A549 (cell line): ENCODE data around the gene TMEM40. TPM values are rescaled to one million over a fixed set of nuclear protein-coding genes. Genes with fewer than 3 reads are reported as not detected.

Experiments used
- ATAC-seq, 2 experiments: fragments of 200-7000 bp in 1 of 2; fragments of >200 bp in 1 of 2; cut with Nextera tagmentation in 1 of 2; cut with Tn5 transposase in 1 of 2; 3 replicates each; pipeline versions ENCODE4 v1.8.0 to v1.9.1; 2018 to 2020; ENCODE audit warnings: mild to moderate bottlenecking in 1 of 2, moderate library complexity in 1 of 2
- CTCF ChIA-PET: fragments of 300-600 bp; sonication (Branson Sonifier 250); formaldehyde crosslinking; extraction: SDS; loops from one replicate; lab custom pipeline; 2021; ENCODE audit warnings: antibody characterized with exemption, inconsistent platforms; lab: Yijun Ruan, JAX
- POLR2A ChIA-PET: fragments of 350-600 bp; formaldehyde crosslinking; extraction: SDS; loops from one replicate; lab custom pipeline; 2021; ENCODE audit warnings: antibody characterized with exemption, inconsistent platforms; lab: Yijun Ruan, JAX
- DNase-seq, 2 experiments: peaks; one replicate each; pipeline versions ENCODE4 v3.0.0 to v3.0.0-alpha.2; 2011 to 2016; ENCODE audit warnings: low read depth in 1 of 2, low spot score in 1 of 2
- FAIRE-seq: peaks from 2 replicates; lab custom pipeline; 2011; peaks lifted over from hg19 to GRCh38; lab: Jason Lieb, UNC
- H3K27ac ChIP-seq, 2 experiments: fragments of >200 bp; sonication (Bioruptor Twin); formaldehyde crosslinking; 3 replicates each; pipeline ENCODE4 v1.5.1; 2016 to 2017
- H3K4me1 ChIP-seq: fragments of >200 bp; sonication (Bioruptor Twin); formaldehyde crosslinking; 3 replicates; pipeline ENCODE4 v1.6.1; 2016
- H3K4me2 ChIP-seq: fragments of >200 bp; sonication (Bioruptor Twin); formaldehyde crosslinking; 3 replicates; pipeline ENCODE4 v1.6.1; 2016
- H3K4me3 ChIP-seq: fragments of >200 bp; sonication (Bioruptor Twin); formaldehyde crosslinking; 3 replicates; pipeline ENCODE4 v1.5.1; 2016
- H3K9me3 ChIP-seq: fragments of >200 bp; sonication (Bioruptor Twin); formaldehyde crosslinking; 3 replicates; pipeline ENCODE4 v1.6.1; 2016
- CEBPB ChIP-seq, 2 experiments: fragments of >200 bp in 1 of 2; sonication (Bioruptor Twin) in 1 of 2; formaldehyde crosslinking in 1 of 2; IDR thresholded peaks; 2 replicates each; pipeline ENCODE4 v1.6.1; 2012 to 2016
- CHD4 ChIP-seq: fragments of 200-600 bp; sonication (generic); IDR thresholded peaks from 2 replicates; pipeline ENCODE4 v1.6.1; 2016; ENCODE audit warnings: antibody characterized with exemption, mild to moderate bottlenecking, borderline replicate concordance
- EHMT2 ChIP-seq: fragments of 200-600 bp; sonication (generic); IDR thresholded peaks from 2 replicates; pipeline ENCODE4 v1.6.1; 2016; ENCODE audit warnings: antibody characterized with exemption, low read depth, mild to moderate bottlenecking, moderate library complexity
- EP300 ChIP-seq, 2 experiments: fragments of >200 bp; sonication (Bioruptor Twin); formaldehyde crosslinking; IDR thresholded peaks; 2 replicates in 1 of 2; 3 replicates in 1 of 2; pipeline ENCODE4 v1.6.1; 2016 to 2017
- HEYL ChIP-seq: fragments of 250-450 bp; sonication (Bioruptor Pico); IDR thresholded peaks from 2 replicates; pipeline ENCODE4 v1.8.0; 2021; ENCODE audit warnings: mild to moderate bottlenecking, moderate library complexity
- HOXB5 ChIP-seq: fragments of 250-450 bp; sonication (Bioruptor Pico); IDR thresholded peaks from 2 replicates; pipeline ENCODE4 v1.5.0; 2020; ENCODE audit warnings: mild to moderate bottlenecking, moderate library complexity
- POLR2A ChIP-seq: IDR thresholded peaks from 2 replicates; pipeline ENCODE4 v1.6.1; 2012; ENCODE audit warnings: mild to moderate bottlenecking, low read length
- RAD21 ChIP-seq, 2 experiments: fragments of >200 bp in 1 of 2; sonication (Bioruptor Twin) in 1 of 2; formaldehyde crosslinking in 1 of 2; IDR thresholded peaks in 1 of 2; conservative IDR thresholded peaks in 1 of 2; 2 replicates in 1 of 2; 3 replicates in 1 of 2; pipeline ENCODE4 v1.6.1; 2012 to 2018; ENCODE audit warnings: inconsistent platforms in 1 of 2
- SMC3 ChIP-seq: fragments of >200 bp; sonication (Bioruptor Twin); formaldehyde crosslinking; IDR thresholded peaks from 3 replicates; pipeline ENCODE4 v1.6.1; 2018; ENCODE audit warnings: inconsistent platforms
- ZNF302 ChIP-seq: fragments of 250-450 bp; sonication (Bioruptor Pico); IDR thresholded peaks from 2 replicates; pipeline ENCODE4 v1.9.0; 2021; ENCODE audit warnings: inconsistent platforms, mild to moderate bottlenecking, moderate library complexity
- WGBS: methylation state at CpG from one replicate; pipeline ENCODE4 v1.1.6; 2017; ENCODE audit errors: missing lambda C conversion rate; 5-methylcytosine and 5-hydroxymethylcytosine counted together
- polyA plus RNA-seq, 4 experiments: library from polyadenylated mRNA; depleted of rRNA in 3 of 4; stranded (reverse); fragments of >200 nt; fragmentation: RNase III in 1 of 4; extraction: RNeasy Plus Mini Kit Qiagen cat#74134 plus additional on column Dnase treatment in 1 of 4; gene quantifications; 2 replicates in 3 of 4; 3 replicates in 1 of 4; pipeline ENCODE4 v1.2.3, GENCODE V29; 2011 to 2017
- TF ChIP-seq, protein P1 (sequence below): IDR thresholded peaks from 2 replicates; pipeline ENCODE4 v1.6.1; 2012; ENCODE audit warnings: low read depth, borderline replicate concordance
- TF ChIP-seq, protein P2 (sequence below): fragments of >200 bp; sonication (Bioruptor Twin); formaldehyde crosslinking; IDR thresholded peaks from 3 replicates; pipeline ENCODE4 v1.6.1; 2016
- TF ChIP-seq, protein P3 (sequence below): fragments of >200 bp; sonication (Bioruptor Twin); formaldehyde crosslinking; IDR thresholded peaks from 3 replicates; pipeline ENCODE4 v1.5.1; 2016
- TF ChIP-seq, protein P4 (sequence below): IDR thresholded peaks from 2 replicates; pipeline ENCODE4 v1.6.1; 2012

Gene TMEM40
- polyA plus RNA-seq, 2 of the 4 experiments (the other 2 are of a cell fraction): 0.13 to 0.18 TPM

DNA sequence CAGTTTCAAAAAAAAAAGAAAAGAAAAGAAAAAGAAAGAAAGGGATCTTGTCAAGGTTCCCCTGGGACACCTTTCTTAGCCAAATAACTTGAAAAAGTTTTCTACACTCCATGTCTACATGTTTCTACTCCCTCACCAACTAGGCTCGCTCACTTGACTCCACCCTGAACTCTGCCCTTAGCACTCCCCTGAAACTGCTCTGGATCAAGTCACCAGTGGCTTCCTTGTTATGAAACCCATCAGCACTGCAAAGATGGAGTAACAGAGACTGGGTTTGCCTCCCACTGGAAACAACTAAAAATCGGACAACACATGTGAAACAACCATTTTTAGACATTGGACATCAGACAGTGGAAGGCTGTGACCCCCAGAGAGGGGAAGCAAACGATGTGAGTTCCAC lies 36.8 kb downstream of the TMEM40 start:
- Histone ChIP-seq H3K9me3 (no peaks in the 10 kb centered on the region), H3K4me1 (0 out of 3 replicates have a peak, but pooled peaks cover 4% of the 10 kb centered on the region), H3K4me2 (no peak overlapping the region), H3K27ac (no peak overlapping the region), H3K4me3 (no peak overlapping the region)
- TF ChIP-seq CHD4 (no peak), HEYL (CRISPR knock-in tag) (no peak), POLR2A (no peak), HOXB5 (CRISPR knock-in tag) (no peak)
- TF ChIP-seq, protein P1, sequence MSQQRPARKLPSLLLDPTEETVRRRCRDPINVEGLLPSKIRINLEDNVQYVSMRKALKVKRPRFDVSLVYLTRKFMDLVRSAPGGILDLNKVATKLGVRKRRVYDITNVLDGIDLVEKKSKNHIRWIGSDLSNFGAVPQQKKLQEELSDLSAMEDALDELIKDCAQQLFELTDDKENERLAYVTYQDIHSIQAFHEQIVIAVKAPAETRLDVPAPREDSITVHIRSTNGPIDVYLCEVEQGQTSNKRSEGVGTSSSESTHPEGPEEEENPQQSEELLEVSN: no peak
- TF ChIP-seq, protein P2, sequence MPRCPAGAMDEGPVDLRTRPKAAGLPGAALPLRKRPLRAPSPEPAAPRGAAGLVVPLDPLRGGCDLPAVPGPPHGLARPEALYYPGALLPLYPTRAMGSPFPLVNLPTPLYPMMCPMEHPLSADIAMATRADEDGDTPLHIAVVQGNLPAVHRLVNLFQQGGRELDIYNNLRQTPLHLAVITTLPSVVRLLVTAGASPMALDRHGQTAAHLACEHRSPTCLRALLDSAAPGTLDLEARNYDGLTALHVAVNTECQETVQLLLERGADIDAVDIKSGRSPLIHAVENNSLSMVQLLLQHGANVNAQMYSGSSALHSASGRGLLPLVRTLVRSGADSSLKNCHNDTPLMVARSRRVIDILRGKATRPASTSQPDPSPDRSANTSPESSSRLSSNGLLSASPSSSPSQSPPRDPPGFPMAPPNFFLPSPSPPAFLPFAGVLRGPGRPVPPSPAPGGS: no peak
- TF ChIP-seq, protein P3, sequence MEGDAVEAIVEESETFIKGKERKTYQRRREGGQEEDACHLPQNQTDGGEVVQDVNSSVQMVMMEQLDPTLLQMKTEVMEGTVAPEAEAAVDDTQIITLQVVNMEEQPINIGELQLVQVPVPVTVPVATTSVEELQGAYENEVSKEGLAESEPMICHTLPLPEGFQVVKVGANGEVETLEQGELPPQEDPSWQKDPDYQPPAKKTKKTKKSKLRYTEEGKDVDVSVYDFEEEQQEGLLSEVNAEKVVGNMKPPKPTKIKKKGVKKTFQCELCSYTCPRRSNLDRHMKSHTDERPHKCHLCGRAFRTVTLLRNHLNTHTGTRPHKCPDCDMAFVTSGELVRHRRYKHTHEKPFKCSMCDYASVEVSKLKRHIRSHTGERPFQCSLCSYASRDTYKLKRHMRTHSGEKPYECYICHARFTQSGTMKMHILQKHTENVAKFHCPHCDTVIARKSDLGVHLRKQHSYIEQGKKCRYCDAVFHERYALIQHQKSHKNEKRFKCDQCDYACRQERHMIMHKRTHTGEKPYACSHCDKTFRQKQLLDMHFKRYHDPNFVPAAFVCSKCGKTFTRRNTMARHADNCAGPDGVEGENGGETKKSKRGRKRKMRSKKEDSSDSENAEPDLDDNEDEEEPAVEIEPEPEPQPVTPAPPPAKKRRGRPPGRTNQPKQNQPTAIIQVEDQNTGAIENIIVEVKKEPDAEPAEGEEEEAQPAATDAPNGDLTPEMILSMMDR: no peak
- CTCF ChIA-PET: interaction anchor here (0.7 to 5.2 kb wide), 4 partner anchors 15 to 117 kb away, joined by 3 to 44 read pairs (median 6); no protein-coding TSS in a partner anchor
- 57% methylated on average over 3 of the region's 3 CpGs for WGBS
- POLR2A ChIA-PET: no interaction called here
- no peak for DNase-seq
- no peak for ATAC-seq
- FAIRE-seq: no peak

DNA sequence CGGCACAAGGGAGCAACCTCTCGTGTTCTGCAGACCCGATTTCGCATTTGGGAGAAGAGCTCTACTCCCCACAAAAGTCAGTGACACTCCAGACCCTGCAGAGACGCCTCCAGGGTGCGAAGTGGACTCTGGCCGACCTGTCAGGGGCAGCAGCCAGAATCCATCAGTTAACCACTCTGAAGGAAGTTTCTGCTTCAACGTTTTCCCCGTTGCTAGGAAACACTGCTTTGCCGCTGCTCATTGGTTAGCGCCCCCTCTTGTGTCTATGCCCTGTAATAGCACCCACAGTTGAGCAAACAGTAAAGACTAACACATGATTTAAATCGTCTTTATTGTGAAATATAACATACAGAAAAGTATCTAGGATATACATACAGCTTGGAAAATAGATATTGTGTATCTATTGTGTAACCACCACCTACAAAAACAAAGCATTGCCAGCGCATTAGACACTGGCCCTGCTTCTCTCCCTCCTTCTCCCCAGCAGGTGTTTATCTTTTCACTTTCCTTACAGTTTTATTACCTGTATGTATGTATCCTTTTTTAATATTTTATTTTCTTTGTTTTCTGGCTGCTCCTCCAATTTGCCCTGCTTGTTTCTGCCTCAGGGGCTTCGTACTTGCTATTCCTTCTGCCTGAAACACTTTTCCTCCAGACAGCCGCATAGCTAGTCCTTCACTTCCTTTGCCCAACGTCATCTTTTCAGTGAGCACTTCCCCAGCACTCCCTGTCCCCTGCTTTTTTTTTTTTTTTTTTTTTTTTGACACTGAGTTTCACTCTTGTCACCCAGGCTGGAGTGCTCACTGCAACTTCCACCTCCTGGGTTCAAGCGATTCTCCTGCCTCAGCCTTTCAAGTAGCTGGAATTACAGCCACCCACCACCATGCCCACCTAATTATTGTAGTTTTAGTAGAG lies 38.8 kb downstream of the TMEM40 start:
- ChIA-PET POLR2A (no interaction called here), CTCF (interaction anchor here (0.6 to 5.2 kb wide), 44 partner anchors 9 to 1792 kb away, joined by 3 to 44 read pairs (median 4); partner anchors contain the start of gene RAF1)
- Histone ChIP-seq H3K27ac (no peak overlapping the region), H3K9me3 (no peaks in the 10 kb centered on the region), H3K4me3 (peak overlapping the region; percentile 36; the same call in 2 of the 3 replicates), H3K4me1 (0 out of 3 replicates have a peak, but pooled peaks cover 4% of the 10 kb centered on the region), H3K4me2 (peak overlapping the region; percentile 88)
- DNase-seq (peak; percentile 85 to 86), FAIRE-seq (no peak), ATAC-seq (peak; percentile 94 to 96)
- TF ChIP-seq RAD21 (conservative IDR thresholded peaks at IDR 0.05 in 1 of 2, IDR thresholded peaks at IDR 0.05 in 1 of 2) (peak; percentile 76 to 78), EHMT2 (no peak), ZNF302 (no peak), EP300 (IDR thresholded peaks at IDR 0.05) (no peak), CEBPB (IDR thresholded peaks at IDR 0.05) (peak in 1 of 2 experiments; percentile 44; a peak in 1 of 4 replicates), SMC3 (peak; percentile 71)
- TF ChIP-seq, protein P3: peak; percentile 91
- TF ChIP-seq, protein P4, sequence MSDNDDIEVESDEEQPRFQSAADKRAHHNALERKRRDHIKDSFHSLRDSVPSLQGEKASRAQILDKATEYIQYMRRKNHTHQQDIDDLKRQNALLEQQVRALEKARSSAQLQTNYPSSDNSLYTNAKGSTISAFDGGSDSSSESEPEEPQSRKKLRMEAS: peak; percentile 22; the same call in 1 of the 2 replicates
- WGBS: 16% methylated on average over 17 of the region's 17 CpGs
